Measurements from ENCODE around the gene KLK11. TPM values are rescaled to one million over a fixed set of nuclear protein-coding genes. Genes with fewer than 3 reads are reported as not detected.

KLK11 gene
- total RNA-seq, 2 donors from 2014 or later, result not detected

- no peak for ATAC-seq
- H3K4me1 Mint-ChIP-seq, result peaks cover 6% of the 10 kb centered on the region
- H3K27me3 Mint-ChIP-seq, result peaks cover 58% of the 10 kb centered on the region
- H3K9me3 ChIP-seq (ENCODE audit: control insufficient read depth, low read length, poor library complexity, severe bottlenecking), result no peaks in the 10 kb centered on the region
- no peak for DNase-seq
- H3K27ac Mint-ChIP-seq, result no peak overlapping the region
- no peak overlapping the region for H3K4me3 Mint-ChIP-seq
- peaks cover 6% of the 10 kb centered on the region for H3K36me3 Mint-ChIP-seq (ENCODE audit: low read depth)
Measured at GRCh38 chr19:51024924-51025323, 1.5 kb downstream of the KLK11 start.

GRCh38 chr19:51023946-51024345, 2.5 kb downstream of the KLK11 start:
- no peaks in the 10 kb centered on the region for H3K9me3 ChIP-seq (ENCODE audit: control insufficient read depth, low read length, poor library complexity, severe bottlenecking)
- peaks cover 58% of the 10 kb centered on the region for H3K27me3 Mint-ChIP-seq
- peaks cover 8% of the 10 kb centered on the region for H3K4me1 Mint-ChIP-seq
- DNase-seq, result no peak
- H3K36me3 Mint-ChIP-seq (ENCODE audit: low read depth), result peaks cover 8% of the 10 kb centered on the region
- no peak overlapping the region for H3K4me3 Mint-ChIP-seq
- ATAC-seq, result no peak
- no peak overlapping the region for H3K27ac Mint-ChIP-seq

GRCh38 chr19:51022526-51022925, 3.9 kb downstream of the KLK11 start:
- H3K27me3 Mint-ChIP-seq, result peaks cover 66% of the 10 kb centered on the region
- no peak overlapping the region for H3K4me3 Mint-ChIP-seq
- ATAC-seq (no peak), DNase-seq (no peak)
- peaks cover 10% of the 10 kb centered on the region for H3K36me3 Mint-ChIP-seq (ENCODE audit: low read depth)
- H3K9me3 ChIP-seq (ENCODE audit: control insufficient read depth, low read length, poor library complexity, severe bottlenecking), result no peaks in the 10 kb centered on the region
- H3K4me1 Mint-ChIP-seq, result peaks cover 15% of the 10 kb centered on the region
- H3K27ac Mint-ChIP-seq, result no peak overlapping the region

GRCh38 chr19:51020988-51021651, 5.3 kb downstream of the KLK11 start:
- no peaks in the 10 kb centered on the region for H3K9me3 ChIP-seq (ENCODE audit: control insufficient read depth, low read length, poor library complexity, severe bottlenecking)
- peaks cover 18% of the 10 kb centered on the region for H3K4me1 Mint-ChIP-seq
- H3K27ac Mint-ChIP-seq, result no peak overlapping the region
- peaks cover 9% of the 10 kb centered on the region for H3K36me3 Mint-ChIP-seq (ENCODE audit: low read depth)
- no peak overlapping the region for H3K4me3 Mint-ChIP-seq
- no peak for DNase-seq
- no peak for ATAC-seq
- H3K27me3 Mint-ChIP-seq, result peaks cover 67% of the 10 kb centered on the region

- Mint-ChIP-seq H3K27ac (no peak within 1 kb of the TSS), H3K4me3 (peak within 1 kb of the TSS; percentile 81), H3K4me1 (peaks cover 18% of the 10 kb centered on the region), H3K36me3 (ENCODE audit: low read depth) (peaks cover 13% of the 10 kb centered on the region), H3K27me3 (peaks cover 68% of the 10 kb centered on the region)
- ATAC-seq (no peak), DNase-seq (no peak)
- no peaks in the 10 kb centered on the region for H3K9me3 ChIP-seq (ENCODE audit: control insufficient read depth, low read length, poor library complexity, severe bottlenecking)
Measured at GRCh38 chr19:51019544-51019925, 6.9 kb downstream of the KLK11 start, which contains the start of gene KLK10. Gene KLK10, minus strand, starts transcription at chr19:51019709. Its CDS starts 579 bp downstream, at chr19:51019130.

GRCh38 chr19:51018745-51019543, 7.5 kb downstream of the KLK11 start:
- no peak for ATAC-seq
- Mint-ChIP-seq H3K27ac (no peak overlapping the region), H3K27me3 (peaks cover 71% of the 10 kb centered on the region), H3K4me3 (peak overlapping the region; percentile 81), H3K36me3 (ENCODE audit: low read depth) (peaks cover 13% of the 10 kb centered on the region), H3K4me1 (peaks cover 18% of the 10 kb centered on the region)
- no peaks in the 10 kb centered on the region for H3K9me3 ChIP-seq (ENCODE audit: control insufficient read depth, low read length, poor library complexity, severe bottlenecking)
- no peak for DNase-seq

GRCh38 chr19:51016798-51017683, 9.4 kb downstream of the KLK11 start:
- ATAC-seq, result no peak
- H3K27ac Mint-ChIP-seq, result peak overlapping the region; percentile 32
- peaks cover 13% of the 10 kb centered on the region for H3K36me3 Mint-ChIP-seq (ENCODE audit: low read depth)
- DNase-seq, result peak in 1 of 3 donors; percentile 16
- H3K4me1 Mint-ChIP-seq, result peaks cover 16% of the 10 kb centered on the region
- H3K27me3 Mint-ChIP-seq, result peaks cover 72% of the 10 kb centered on the region
- H3K4me3 Mint-ChIP-seq, result peak overlapping the region; percentile 57
- no peaks in the 10 kb centered on the region for H3K9me3 ChIP-seq (ENCODE audit: control insufficient read depth, low read length, poor library complexity, severe bottlenecking)

- no peaks in the 10 kb centered on the region for H3K9me3 ChIP-seq (ENCODE audit: control insufficient read depth, low read length, poor library complexity, severe bottlenecking)
- Mint-ChIP-seq H3K27me3 (peaks cover 76% of the 10 kb centered on the region), H3K4me1 (peaks cover 16% of the 10 kb centered on the region), H3K4me3 (no peak overlapping the region), H3K27ac (no peak overlapping the region), H3K36me3 (ENCODE audit: low read depth) (peaks cover 13% of the 10 kb centered on the region)
- DNase-seq (no peak), ATAC-seq (no peak)
Measured at GRCh38 chr19:51015691-51016267, 10.6 kb downstream of the KLK11 start.

- Mint-ChIP-seq H3K27ac (no peak overlapping the region), H3K36me3 (ENCODE audit: low read depth) (peaks cover 10% of the 10 kb centered on the region), H3K4me3 (no peak overlapping the region), H3K27me3 (peaks cover 82% of the 10 kb centered on the region), H3K4me1 (peaks cover 12% of the 10 kb centered on the region)
- ATAC-seq (no peak), DNase-seq (no peak)
- no peaks in the 10 kb centered on the region for H3K9me3 ChIP-seq (ENCODE audit: control insufficient read depth, low read length, poor library complexity, severe bottlenecking)
Measured at GRCh38 chr19:51014242-51014641, 12.2 kb downstream of the KLK11 start.

GRCh38 chr19:51012661-51013190, 13.7 kb downstream of the KLK11 start:
- Mint-ChIP-seq H3K36me3 (ENCODE audit: low read depth) (peaks cover 8% of the 10 kb centered on the region), H3K4me3 (no peak overlapping the region), H3K4me1 (peaks cover 5% of the 10 kb centered on the region), H3K27me3 (peaks cover 78% of the 10 kb centered on the region), H3K27ac (no peak overlapping the region)
- no peaks in the 10 kb centered on the region for H3K9me3 ChIP-seq (ENCODE audit: control insufficient read depth, low read length, poor library complexity, severe bottlenecking)
- ATAC-seq, result no peak
- DNase-seq, result no peak

GRCh38 chr19:51010066-51010795, 16.2 kb downstream of the KLK11 start:
- no peak overlapping the region for H3K4me3 Mint-ChIP-seq
- DNase-seq (no peak), ATAC-seq (no peak)
- peaks cover 75% of the 10 kb centered on the region for H3K27me3 Mint-ChIP-seq
- H3K4me1 Mint-ChIP-seq, result peaks cover 2% of the 10 kb centered on the region
- no peak overlapping the region for H3K27ac Mint-ChIP-seq
- H3K36me3 Mint-ChIP-seq (ENCODE audit: low read depth), result peaks cover 2% of the 10 kb centered on the region
- no peaks in the 10 kb centered on the region for H3K9me3 ChIP-seq (ENCODE audit: control insufficient read depth, low read length, poor library complexity, severe bottlenecking)

All from T-helper 17 cell (primary cell).